ENCODE measurements around the gene ATP5ME.
"Not testable (repeated sequence)": the region's sequence is repeated elsewhere in the genome, so short reads cannot be mapped to it uniquely, and the experiment has no call there.

Gene ATP5ME

GRCh38 chr4:675980-676870 is 2.1 kb upstream of the ATP5ME start:
- Histone ChIP-seq H3K4me3 (ENCODE audit: extremely low read depth, insufficient read depth, low read length, poor library complexity, severe bottlenecking) (no peak overlapping the region), H3K27ac (ENCODE audit: low read depth, low read length, severe bottlenecking) (no peak overlapping the region), H3K36me3 (ENCODE audit: control insufficient read depth, insufficient read depth, low read length) (peaks cover 18% of the 10 kb centered on the region), H3K9me3 (ENCODE audit: control insufficient read depth, low read length) (no peaks in the 10 kb centered on the region), H3K4me1 (ENCODE audit: control insufficient read depth, insufficient read depth, low read length, poor library complexity, severe bottlenecking) (peaks cover 17% of the 10 kb centered on the region)
- WGBS, 2 experiments (ENCODE audit: insufficient coverage in 2 of 2), result 90% methylated on average over 18 to 19 of the region's 19 CpGs

DNA sequence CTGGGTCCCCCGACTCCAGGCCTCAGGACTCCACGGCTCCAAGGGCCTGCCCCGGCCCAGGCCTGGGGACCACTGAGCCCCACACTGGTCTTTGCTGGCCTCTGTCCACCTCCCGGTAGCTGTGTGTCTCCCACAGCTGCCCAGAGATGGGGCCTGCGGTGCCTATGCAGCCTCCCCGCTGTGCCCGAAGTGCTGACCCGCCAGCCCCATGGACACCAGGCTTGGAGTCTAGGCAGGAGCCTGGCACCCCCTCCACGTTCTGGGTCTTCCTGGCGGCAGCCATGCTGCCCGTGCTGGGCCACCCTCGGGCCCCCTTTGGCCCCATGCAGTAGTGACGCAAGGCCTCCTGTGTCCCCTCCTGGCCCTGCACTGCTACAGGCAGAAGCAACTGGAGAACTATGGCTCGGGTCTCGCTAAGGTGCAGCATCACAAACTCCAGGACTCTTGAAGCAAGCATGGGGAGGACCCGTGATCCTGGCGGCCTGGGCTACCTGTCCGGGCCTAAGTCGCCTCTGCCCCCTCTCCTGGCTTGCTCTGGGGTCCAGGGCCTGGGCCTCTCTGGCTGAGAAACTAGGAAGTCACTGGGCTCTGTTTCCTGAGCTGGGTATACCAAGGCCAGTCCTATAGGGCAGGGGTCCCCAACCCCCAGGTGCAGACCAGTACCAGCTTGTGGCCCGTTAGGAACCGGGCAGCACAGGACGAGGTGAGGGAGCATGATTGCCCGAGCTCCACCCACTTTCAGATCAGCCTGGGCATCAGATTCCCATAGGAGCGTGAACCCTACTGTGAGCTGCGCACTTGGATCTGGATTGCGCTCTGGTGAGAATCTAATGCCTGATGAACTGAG is 1.2 kb upstream of the ATP5ME start:
- no peak overlapping the region for H3K27ac ChIP-seq (ENCODE audit: low read depth, low read length, severe bottlenecking)
- peak overlapping the region; percentile 90 for H3K4me3 ChIP-seq (ENCODE audit: extremely low read depth, insufficient read depth, low read length, poor library complexity, severe bottlenecking)
- no peaks in the 10 kb centered on the region for H3K9me3 ChIP-seq (ENCODE audit: control insufficient read depth, low read length)
- H3K4me1 ChIP-seq (ENCODE audit: control insufficient read depth, insufficient read depth, low read length, poor library complexity, severe bottlenecking), result peaks cover 10% of the 10 kb centered on the region
- 86 to 88% methylated on average over 25 to 26 of the region's 26 CpGs for WGBS, 2 experiments (ENCODE audit: insufficient coverage in 2 of 2)
- H3K36me3 ChIP-seq (ENCODE audit: control insufficient read depth, insufficient read depth, low read length), result peaks cover 18% of the 10 kb centered on the region

DNA sequence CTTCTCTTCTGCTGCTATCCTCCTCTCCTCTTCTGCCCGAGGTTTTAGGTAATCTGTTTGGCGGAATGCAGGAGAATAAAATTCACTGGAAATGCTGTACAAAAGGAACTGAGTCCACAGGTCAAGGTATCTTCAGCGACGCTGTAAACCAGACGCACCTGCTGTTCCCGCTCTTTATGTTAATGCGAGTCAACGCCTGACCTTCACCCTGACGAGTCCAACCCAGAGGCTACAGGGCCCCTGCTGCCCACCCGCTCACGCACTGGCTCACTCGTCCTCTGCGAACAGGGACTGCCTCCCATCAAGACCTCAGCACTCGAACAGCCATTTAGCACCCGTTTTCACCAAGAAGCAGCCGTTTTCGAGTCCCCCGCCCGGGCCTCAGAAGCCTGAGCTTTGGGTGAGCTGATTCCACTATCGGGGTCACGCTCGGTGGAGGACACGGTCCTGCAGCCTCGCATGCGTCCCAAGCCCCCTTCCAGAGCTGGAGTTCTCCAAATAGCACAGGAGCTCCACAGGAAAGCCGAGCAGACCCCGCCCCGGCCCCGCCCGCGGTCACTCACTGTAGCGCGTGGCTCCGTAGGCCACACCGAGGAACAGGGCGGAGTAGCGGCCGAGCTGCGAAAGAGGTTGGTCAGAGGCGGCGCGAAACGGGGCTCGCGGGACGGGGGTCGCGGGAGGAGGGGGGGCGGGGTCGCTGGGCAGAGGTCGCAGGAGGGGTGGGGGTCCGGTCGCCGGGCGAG is 556 bp downstream of the ATP5ME start:
- Histone ChIP-seq H3K36me3 (ENCODE audit: control insufficient read depth, insufficient read depth, low read length) (peaks cover 18% of the 10 kb centered on the region), H3K9me3 (ENCODE audit: control insufficient read depth, low read length) (no peaks in the 10 kb centered on the region), H3K4me3 (ENCODE audit: extremely low read depth, insufficient read depth, low read length, poor library complexity, severe bottlenecking) (peak overlapping the region; percentile 90), H3K4me1 (ENCODE audit: control insufficient read depth, insufficient read depth, low read length, poor library complexity, severe bottlenecking) (peaks cover 10% of the 10 kb centered on the region), H3K27ac (ENCODE audit: low read depth, low read length, severe bottlenecking) (no peak overlapping the region)
- WGBS, 2 experiments (ENCODE audit: insufficient coverage in 2 of 2), result 13 to 14% methylated on average over 27 to 34 of the region's 55 CpGs

DNA sequence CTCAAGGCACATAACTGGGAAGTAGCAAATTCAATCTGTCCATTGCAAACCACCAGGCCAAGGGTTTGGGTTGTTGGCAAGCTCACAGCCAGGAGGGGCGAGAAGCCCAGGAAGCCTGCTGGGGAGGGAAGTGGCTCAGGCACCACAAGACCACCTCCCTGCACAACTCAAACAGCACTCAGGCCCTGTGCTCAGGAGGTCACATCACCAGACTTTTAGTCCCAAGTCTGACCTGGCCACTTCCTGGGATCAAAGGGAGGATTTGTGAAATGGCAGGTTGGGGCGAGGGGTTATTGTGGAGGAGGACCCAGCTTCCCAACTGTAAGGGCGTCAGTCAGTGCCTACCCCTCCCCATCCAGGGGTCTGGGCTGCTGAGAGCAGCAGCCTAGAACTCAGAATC is 2.3 kb downstream of the ATP5ME start:
- 100% methylated on average over 1 of the region's 3 CpGs for WGBS, 2 experiments (ENCODE audit: insufficient coverage in 2 of 2)
- H3K9me3 ChIP-seq (ENCODE audit: control insufficient read depth, low read length), result no peaks in the 10 kb centered on the region
- peaks cover 18% of the 10 kb centered on the region for H3K36me3 ChIP-seq (ENCODE audit: control insufficient read depth, insufficient read depth, low read length)
- no peak overlapping the region for H3K27ac ChIP-seq (ENCODE audit: low read depth, low read length, severe bottlenecking)
- H3K4me1 ChIP-seq (ENCODE audit: control insufficient read depth, insufficient read depth, low read length, poor library complexity, severe bottlenecking), result peaks cover 10% of the 10 kb centered on the region
- H3K4me3 ChIP-seq (ENCODE audit: extremely low read depth, insufficient read depth, low read length, poor library complexity, severe bottlenecking), result no peak overlapping the region

DNA sequence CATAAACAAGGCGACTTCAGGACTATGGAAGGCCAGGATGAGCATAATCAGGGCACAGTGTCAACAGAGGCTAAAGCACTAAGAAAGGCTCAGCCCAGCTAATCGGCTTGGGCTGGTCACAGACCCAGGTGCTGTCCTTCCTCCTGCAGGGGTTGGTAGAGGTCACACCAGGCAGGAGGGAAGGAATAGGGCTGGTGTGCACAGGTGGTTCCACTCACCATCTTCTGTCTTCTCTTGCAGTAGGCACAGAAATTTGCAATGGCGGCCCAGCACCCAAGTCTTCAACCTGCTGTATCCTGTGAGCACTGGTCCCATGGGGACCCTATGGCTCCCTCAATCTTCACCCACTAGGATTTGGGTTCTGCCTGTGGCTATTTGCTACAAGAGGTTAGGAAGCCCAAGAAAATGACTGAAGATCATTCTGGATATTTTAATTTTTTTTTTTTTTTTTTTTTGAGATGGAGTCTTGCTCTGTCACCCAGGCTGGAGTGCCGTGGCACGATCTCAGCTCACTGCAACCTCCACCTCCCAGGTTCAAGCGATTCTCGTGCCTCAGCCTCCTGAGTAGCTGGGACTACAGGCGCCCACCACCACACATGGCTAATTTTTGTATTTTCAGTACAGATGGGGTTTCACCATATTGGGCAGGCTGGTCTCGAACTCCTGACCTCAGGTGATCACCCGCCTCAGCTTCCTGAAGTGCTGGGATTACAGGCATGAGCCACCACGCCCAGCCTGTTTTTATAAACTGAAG is 4.1 kb downstream of the ATP5ME start:
- peaks cover 18% of the 10 kb centered on the region for H3K36me3 ChIP-seq (ENCODE audit: control insufficient read depth, insufficient read depth, low read length)
- not testable (repeated sequence) for H3K4me3 ChIP-seq (ENCODE audit: extremely low read depth, insufficient read depth, low read length, poor library complexity, severe bottlenecking); H3K9me3 ChIP-seq (ENCODE audit: control insufficient read depth, low read length); H3K27ac ChIP-seq (ENCODE audit: low read depth, low read length, severe bottlenecking); H3K4me1 ChIP-seq (ENCODE audit: control insufficient read depth, insufficient read depth, low read length, poor library complexity, severe bottlenecking)
- WGBS, 2 experiments (ENCODE audit: insufficient coverage in 2 of 2), result 90 to 93% methylated on average over 7 to 9 of the region's 11 CpGs

DNA sequence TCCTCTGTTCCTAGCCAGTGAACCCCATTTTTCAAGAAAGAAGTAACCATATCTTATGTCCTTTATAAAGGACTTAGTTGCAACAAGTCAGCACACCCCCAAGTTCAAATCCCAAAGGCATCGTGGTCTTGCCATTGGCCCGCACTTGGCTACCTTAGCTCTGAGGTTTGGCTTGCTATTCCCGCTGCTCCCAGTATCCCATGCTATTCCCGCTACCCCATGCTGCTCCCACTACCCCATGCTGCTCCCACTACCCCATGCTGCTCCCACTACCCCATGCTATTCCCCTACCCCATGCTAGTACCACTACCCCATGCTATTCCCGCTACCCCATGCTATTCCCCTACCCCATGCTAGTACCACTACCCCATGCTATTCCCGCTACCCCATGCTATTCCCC is 5.9 kb downstream of the ATP5ME start:
- 90 to 100% methylated on average over 3 to 6 of the region's 6 CpGs for WGBS, 2 experiments (ENCODE audit: insufficient coverage in 2 of 2)
- H3K9me3 ChIP-seq (ENCODE audit: control insufficient read depth, low read length); H3K4me1 ChIP-seq (ENCODE audit: control insufficient read depth, insufficient read depth, low read length, poor library complexity, severe bottlenecking); H3K4me3 ChIP-seq (ENCODE audit: extremely low read depth, insufficient read depth, low read length, poor library complexity, severe bottlenecking); H3K27ac ChIP-seq (ENCODE audit: low read depth, low read length, severe bottlenecking): not testable (repeated sequence)
- H3K36me3 ChIP-seq (ENCODE audit: control insufficient read depth, insufficient read depth, low read length), result peaks cover 18% of the 10 kb centered on the region

DNA sequence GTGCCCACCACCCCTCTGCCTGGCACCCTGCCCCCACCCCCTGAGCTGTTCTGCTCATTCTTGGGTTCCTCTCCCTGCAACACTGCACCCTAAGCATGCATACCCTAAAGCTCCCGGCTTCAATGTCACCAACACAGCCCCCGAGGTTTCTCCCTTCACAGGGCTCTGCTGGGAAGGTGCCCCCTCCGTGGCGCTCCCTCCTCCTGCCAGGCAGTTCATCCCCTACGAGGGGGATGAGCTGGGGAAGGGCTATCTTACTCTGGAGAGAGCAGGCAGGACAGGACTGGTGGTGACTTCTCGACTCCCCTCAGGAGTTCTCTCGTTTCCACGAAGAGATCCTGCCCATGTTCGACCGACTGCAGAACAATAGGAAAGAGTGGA is 6.5 kb downstream of the ATP5ME start:
- Histone ChIP-seq H3K4me3 (ENCODE audit: extremely low read depth, insufficient read depth, low read length, poor library complexity, severe bottlenecking) (no peak overlapping the region), H3K9me3 (ENCODE audit: control insufficient read depth, low read length) (no peaks in the 10 kb centered on the region), H3K36me3 (ENCODE audit: control insufficient read depth, insufficient read depth, low read length) (peaks cover 12% of the 10 kb centered on the region), H3K27ac (ENCODE audit: low read depth, low read length, severe bottlenecking) (no peak overlapping the region), H3K4me1 (ENCODE audit: control insufficient read depth, insufficient read depth, low read length, poor library complexity, severe bottlenecking) (no peaks in the 10 kb centered on the region)
- WGBS, 2 experiments (ENCODE audit: insufficient coverage in 2 of 2), result 57 to 75% methylated on average over 7 to 8 of the region's 10 CpGs

GRCh38 chr4:666822-667544 is 7.1 kb downstream of the ATP5ME start:
- Histone ChIP-seq H3K27ac (ENCODE audit: low read depth, low read length, severe bottlenecking) (no peak overlapping the region), H3K4me3 (ENCODE audit: extremely low read depth, insufficient read depth, low read length, poor library complexity, severe bottlenecking) (no peak overlapping the region), H3K4me1 (ENCODE audit: control insufficient read depth, insufficient read depth, low read length, poor library complexity, severe bottlenecking) (no peaks in the 10 kb centered on the region), H3K9me3 (ENCODE audit: control insufficient read depth, low read length) (no peaks in the 10 kb centered on the region), H3K36me3 (ENCODE audit: control insufficient read depth, insufficient read depth, low read length) (peaks cover 6% of the 10 kb centered on the region)
- 86 to 93% methylated on average over 13 of the region's 28 CpGs for WGBS, 2 experiments (ENCODE audit: insufficient coverage in 2 of 2)

- WGBS, 2 experiments (ENCODE audit: insufficient coverage in 2 of 2), result 88 to 89% methylated on average over 20 to 21 of the region's 22 CpGs
- Histone ChIP-seq H3K9me3 (ENCODE audit: control insufficient read depth, low read length) (no peaks in the 10 kb centered on the region), H3K4me1 (ENCODE audit: control insufficient read depth, insufficient read depth, low read length, poor library complexity, severe bottlenecking) (no peaks in the 10 kb centered on the region), H3K36me3 (ENCODE audit: control insufficient read depth, insufficient read depth, low read length) (peaks cover under 1% of the 10 kb centered on the region), H3K27ac (ENCODE audit: low read depth, low read length, severe bottlenecking) (no peak overlapping the region), H3K4me3 (ENCODE audit: extremely low read depth, insufficient read depth, low read length, poor library complexity, severe bottlenecking) (no peak overlapping the region)
Measured at GRCh38 chr4:666436-666810, 7.7 kb downstream of the ATP5ME start.

Measured in mesodermal cell (in vitro differentiated cells).